K562 (cell line): ENCODE data around the gene NOL12. TPM values are rescaled to one million over a fixed set of nuclear protein-coding genes. Genes with fewer than 3 reads are reported as not detected.

Experiments used
- ATF7 ChIP-seq: fragments of 450-650 bp; IDR thresholded peaks from 2 replicates; pipeline ENCODE4 v1.7.1; 2014; ENCODE audit warnings: mild to moderate bottlenecking, moderate library complexity
- FOXK2 ChIP-seq, 2 experiments: fragments of 450-650 bp; IDR thresholded peaks in 1 of 2; conservative IDR thresholded peaks in 1 of 2; 2 replicates each; pipeline ENCODE4 v1.6.1; 2016; ENCODE audit warnings: low read depth in 2 of 2, mild to moderate bottlenecking in 1 of 2
- HCFC1 ChIP-seq: IDR thresholded peaks from 2 replicates; pipeline ENCODE4 v1.6.1; 2012; ENCODE audit warnings: low read depth, low read length, improper control_type of control experiment
- JUND ChIP-seq, 2 experiments: IDR thresholded peaks; 2 replicates in 1 of 2; 3 replicates in 1 of 2; pipeline ENCODE4 v1.6.1; 2011; ENCODE audit warnings: borderline replicate concordance in 2 of 2, low read depth in 2 of 2, low read length in 2 of 2, improper control_type of control experiment in 1 of 2, missing biosample characterization in 1 of 2, missing genetic modification characterization in 1 of 2, missing genetic modification reagents in 1 of 2
- LARP7 ChIP-seq: fragments of 450-650 bp; IDR thresholded peaks from 2 replicates; pipeline ENCODE4 v1.6.1; 2016
- MGA ChIP-seq: fragments of 450-650 bp; IDR thresholded peaks from 2 replicates; pipeline ENCODE4 v1.6.1; 2016; ENCODE audit warnings: mild to moderate bottlenecking, moderate library complexity
- MNT ChIP-seq, 2 experiments: fragments of 450-650 bp; conservative IDR thresholded peaks; 2 replicates each; pipeline ENCODE4 v1.6.1; 2017; ENCODE audit warnings: mild to moderate bottlenecking in 2 of 2, moderate library complexity in 2 of 2
- NCOR1 ChIP-seq: fragments of 450-650 bp; IDR thresholded peaks from 2 replicates; pipeline ENCODE4 v1.6.1; 2016; ENCODE audit warnings: mild to moderate bottlenecking, moderate library complexity
- TCFL5 ChIP-seq: fragments of 250-450 bp; sonication (Bioruptor Pico); conservative IDR thresholded peaks from 2 replicates; pipeline ENCODE4 v1.6.1; 2021; ENCODE audit warnings: mild to moderate bottlenecking, moderate library complexity, matching md5 sums
- TFAP4 ChIP-seq: sonication (generic); formaldehyde crosslinking; IDR thresholded peaks from 2 replicates; pipeline ENCODE4 v1.8.0; 2022; ENCODE audit warnings: missing genetic modification reagents, mild to moderate bottlenecking, moderate library complexity, borderline replicate concordance
- ZNF263 ChIP-seq: sonication (generic); formaldehyde crosslinking; IDR thresholded peaks from 2 replicates; pipeline ENCODE4 v1.8.0; 2022; ENCODE audit warnings: mild to moderate bottlenecking, missing genetic modification reagents, borderline replicate concordance
- ZNF384 ChIP-seq: IDR thresholded peaks from 2 replicates; pipeline ENCODE4 v1.6.1; 2012; ENCODE audit warnings: low read depth, low read length, improper control_type of control experiment
- polyA plus RNA-seq, 8 experiments: library from polyadenylated mRNA; depleted of rRNA in 4 of 8; stranded (reverse) in 5 of 8; unstranded in 3 of 8; fragments of >200 nt; fragmentation: Nextera tagmentation in 2 of 8; fragmentation: Illumina TruSeq in 1 of 8; extraction: Ambion mirVana in 2 of 8; extraction: Trizol in 1 of 8; gene quantifications; 2 replicates each; pipeline versions ENCODE4 v1.2.1 to v1.2.3, GENCODE V29; 2011 to 2014; ENCODE audit warnings: inconsistent platforms in 1 of 8, missing spikeins in 1 of 8
- total RNA-seq, 7 experiments: library from RNA; depleted of rRNA in 6 of 7; stranded (reverse); fragments of >200 nt in 6 of 7; fragmentation: Illumina TruSeq in 2 of 7; extraction: Trizol in 2 of 7; gene quantifications; 2 replicates each; pipeline versions ENCODE4 v1.2.1 to v1.2.3, GENCODE V29; 2011 to 2021; ENCODE audit warnings: low replicate concordance in 1 of 7

The NOL12 gene
- total and polyA plus RNA-seq, 9 of the 15 experiments (the other 6 are each of a cell fraction or from before 2014, with no cell fraction given), result 2.8 to 40.9 (median 28.5) TPM

GRCh38 chr22:37661160-37661924 lies 24.8 kb upstream of the NOL12 start (continued):
- TF ChIP-seq TFAP4 (CRISPR knock-in tag) (peak; percentile 50; the same call in 1 of the 2 replicates), ATF7 (peak; percentile 91), LARP7 (no peak), JUND (IDR thresholded peaks at IDR 0.05; ENCODE audit: borderline replicate concordance, low read depth, low read length) (no peak), JUND (tag; IDR thresholded peaks at IDR 0.05; ENCODE audit: borderline replicate concordance, low read depth, low read length) (peak; percentile 45; the same call in 1 of the 3 replicates), MGA (0 out of 2 replicates have a peak, but pooled peaks have one; percentile 12), TCFL5 (CRISPR knock-in tag) (no peak), NCOR1 (no peak), ZNF384 (peak; percentile 51; the same call in 1 of the 2 replicates), ZNF263 (CRISPR knock-in tag) (no peak), FOXK2 (conservative IDR thresholded peaks at IDR 0.05 in 1 of 2, IDR thresholded peaks at IDR 0.05 in 1 of 2; ENCODE audit: low read depth in 2 of 2) (peak; percentile 67 to 76; a peak in 3 of 4 replicates), HCFC1 (no peak), MNT (conservative IDR thresholded peaks at IDR 0.05) (peak; percentile 89 to 91)
